ENCODE data around the gene CD40LG. TPM values are rescaled to one million over a fixed set of nuclear protein-coding genes. Genes with fewer than 3 reads are reported as not detected.

The CD40LG gene
- total RNA-seq, 1 experiment from 2014 or later: not detected

DNA sequence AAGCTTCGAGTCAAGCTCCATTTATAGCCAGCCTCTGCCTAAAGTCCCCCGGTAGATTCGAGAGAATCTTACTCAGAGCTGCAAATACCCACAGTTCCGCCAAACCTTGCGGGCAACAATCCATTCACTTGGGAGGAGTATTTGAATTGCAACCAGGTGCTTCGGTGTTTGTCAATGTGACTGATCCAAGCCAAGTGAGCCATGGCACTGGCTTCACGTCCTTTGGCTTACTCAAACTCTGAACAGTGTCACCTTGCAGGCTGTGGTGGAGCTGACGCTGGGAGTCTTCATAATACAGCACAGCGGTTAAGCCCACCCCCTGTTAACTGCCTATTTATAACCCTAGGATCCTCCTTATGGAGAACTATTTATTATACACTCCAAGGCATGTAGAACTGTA is 11.2 kb downstream of the CD40LG start:
- ATAC-seq: no peak
- POLR2A ChIA-PET (ENCODE audit: unreplicated experiment): no interaction called here
- Histone ChIP-seq H3K4me3 (ENCODE audit: low read length) (no peak overlapping the region), H3K9me2 (replicated peaks; ENCODE audit: low read length) (no peaks in the 10 kb centered on the region), H3K79me2 (ENCODE audit: low read length) (no peaks in the 10 kb centered on the region), H3K9ac (ENCODE audit: low read length) (no peak overlapping the region), H4K20me1 (ENCODE audit: low read length) (no peaks in the 10 kb centered on the region), H2AFZ (ENCODE audit: low read length) (no peak overlapping the region), H3F3A (ENCODE audit: low read length, unreplicated experiment) (no peaks in the 10 kb centered on the region), H3K27me3 (ENCODE audit: low read length) (peaks cover 23% of the 10 kb centered on the region; the same call in 1 of the 2 replicates), H3K27ac (ENCODE audit: low read length) (no peak overlapping the region), H3K36me3 (ENCODE audit: low read depth, low read length) (no peaks in the 10 kb centered on the region), H3K4me1 (ENCODE audit: insufficient read depth, low read length) (no peaks in the 10 kb centered on the region), H3K4me2 (ENCODE audit: low read length) (no peak overlapping the region), H3K9me3 (ENCODE audit: low read length) (no peaks in the 10 kb centered on the region)
- DNase-seq: no peak
- CTCF ChIA-PET: no interaction called here
- intact Hi-C loops (cut with micrococcal nuclease): no loop called here
- BruUV-seq (replicated peaks): no TSS peak
- TF ChIP-seq, protein P1, sequence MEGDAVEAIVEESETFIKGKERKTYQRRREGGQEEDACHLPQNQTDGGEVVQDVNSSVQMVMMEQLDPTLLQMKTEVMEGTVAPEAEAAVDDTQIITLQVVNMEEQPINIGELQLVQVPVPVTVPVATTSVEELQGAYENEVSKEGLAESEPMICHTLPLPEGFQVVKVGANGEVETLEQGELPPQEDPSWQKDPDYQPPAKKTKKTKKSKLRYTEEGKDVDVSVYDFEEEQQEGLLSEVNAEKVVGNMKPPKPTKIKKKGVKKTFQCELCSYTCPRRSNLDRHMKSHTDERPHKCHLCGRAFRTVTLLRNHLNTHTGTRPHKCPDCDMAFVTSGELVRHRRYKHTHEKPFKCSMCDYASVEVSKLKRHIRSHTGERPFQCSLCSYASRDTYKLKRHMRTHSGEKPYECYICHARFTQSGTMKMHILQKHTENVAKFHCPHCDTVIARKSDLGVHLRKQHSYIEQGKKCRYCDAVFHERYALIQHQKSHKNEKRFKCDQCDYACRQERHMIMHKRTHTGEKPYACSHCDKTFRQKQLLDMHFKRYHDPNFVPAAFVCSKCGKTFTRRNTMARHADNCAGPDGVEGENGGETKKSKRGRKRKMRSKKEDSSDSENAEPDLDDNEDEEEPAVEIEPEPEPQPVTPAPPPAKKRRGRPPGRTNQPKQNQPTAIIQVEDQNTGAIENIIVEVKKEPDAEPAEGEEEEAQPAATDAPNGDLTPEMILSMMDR (conservative IDR thresholded peaks at IDR 0.05; ENCODE audit: low read depth, low read length): no peak
- no peak for TF ChIP-seq EZH2phosphoT487 (IDR thresholded peaks at IDR 0.05; ENCODE audit: borderline replicate concordance, low read length)
- TF ChIP-seq EZH2 (IDR thresholded peaks at IDR 0.05; ENCODE audit: low read length, unreplicated experiment): no peak

DNA sequence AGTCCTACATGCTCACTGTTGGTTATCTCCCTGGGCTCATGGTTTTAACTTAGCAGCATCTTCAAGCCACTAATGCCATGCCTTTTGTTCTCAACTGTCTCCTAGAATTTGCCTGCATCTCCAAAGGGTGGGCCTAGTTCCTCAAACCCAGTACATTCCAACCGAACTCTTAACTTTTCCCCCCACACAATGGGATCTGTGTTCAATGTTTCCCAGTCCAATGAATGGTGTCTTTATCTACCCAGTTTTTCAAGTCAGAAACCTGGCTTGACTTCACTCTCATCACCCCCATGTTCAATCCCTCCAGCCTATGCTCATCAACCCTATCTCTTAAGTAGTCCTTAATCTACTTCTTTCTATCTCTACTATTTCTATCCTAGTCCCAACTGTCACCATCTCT is 12.9 kb downstream of the CD40LG start:
- Histone ChIP-seq H3K27me3 (ENCODE audit: low read length) (peaks cover 13% of the 10 kb centered on the region; the same call in 1 of the 2 replicates), H3K4me3 (ENCODE audit: low read length) (no peak overlapping the region), H3K9ac (ENCODE audit: low read length) (no peak overlapping the region), H2AFZ (ENCODE audit: low read length) (no peak overlapping the region), H3K4me2 (ENCODE audit: low read length) (no peak overlapping the region), H3K27ac (ENCODE audit: low read length) (no peak overlapping the region), H3K36me3 (ENCODE audit: low read depth, low read length) (no peaks in the 10 kb centered on the region), H3F3A (ENCODE audit: low read length, unreplicated experiment) (no peaks in the 10 kb centered on the region), H3K79me2 (ENCODE audit: low read length) (no peaks in the 10 kb centered on the region), H3K4me1 (ENCODE audit: insufficient read depth, low read length) (no peaks in the 10 kb centered on the region), H4K20me1 (ENCODE audit: low read length) (no peaks in the 10 kb centered on the region), H3K9me2 (replicated peaks; ENCODE audit: low read length) (no peaks in the 10 kb centered on the region), H3K9me3 (ENCODE audit: low read length) (no peaks in the 10 kb centered on the region)
- ChIA-PET CTCF (no interaction called here), POLR2A (ENCODE audit: unreplicated experiment) (no interaction called here)
- no TSS peak for BruUV-seq (replicated peaks)
- intact Hi-C loops (cut with micrococcal nuclease): no loop called here
- no peak for DNase-seq
- TF ChIP-seq, protein P1 (conservative IDR thresholded peaks at IDR 0.05; ENCODE audit: low read depth, low read length): no peak
- TF ChIP-seq EZH2 (IDR thresholded peaks at IDR 0.05; ENCODE audit: low read length, unreplicated experiment) (no peak), EZH2phosphoT487 (IDR thresholded peaks at IDR 0.05; ENCODE audit: borderline replicate concordance, low read length) (no peak)
- no peak for ATAC-seq

DNA sequence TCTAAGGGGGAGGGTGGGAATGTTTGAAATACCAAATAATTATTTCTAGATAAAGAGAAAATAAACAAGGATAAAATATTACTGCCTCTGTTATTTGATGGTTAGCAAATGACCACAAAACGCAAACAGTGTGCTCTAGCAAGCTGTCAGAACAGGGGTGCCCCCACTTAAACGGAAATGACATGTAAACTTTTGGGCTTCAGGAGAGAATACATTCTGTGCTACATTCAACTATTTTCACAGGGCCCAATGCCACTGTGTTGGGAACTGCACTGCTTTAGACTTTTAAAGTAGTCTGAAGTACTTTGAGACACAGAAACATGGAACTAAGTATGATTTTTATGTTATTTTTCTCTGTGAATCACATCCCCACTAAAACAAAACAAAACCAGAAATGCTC is 14.1 kb downstream of the CD40LG start:
- POLR2A ChIA-PET (ENCODE audit: unreplicated experiment): no interaction called here
- BruUV-seq (replicated peaks): no TSS peak
- H3K9me3 ChIP-seq (ENCODE audit: low read length): no peaks in the 10 kb centered on the region
- no peaks in the 10 kb centered on the region for H3K4me1 ChIP-seq (ENCODE audit: insufficient read depth, low read length)
- CTCF ChIA-PET: no interaction called here
- no peak overlapping the region for H3K4me2 ChIP-seq (ENCODE audit: low read length)
- H2AFZ ChIP-seq (ENCODE audit: low read length): no peak overlapping the region
- TF ChIP-seq, protein P1 (conservative IDR thresholded peaks at IDR 0.05; ENCODE audit: low read depth, low read length): no peak
- TF ChIP-seq EZH2phosphoT487 (IDR thresholded peaks at IDR 0.05; ENCODE audit: borderline replicate concordance, low read length) (no peak), EZH2 (IDR thresholded peaks at IDR 0.05; ENCODE audit: low read length, unreplicated experiment) (no peak)
- no peaks in the 10 kb centered on the region for H3K36me3 ChIP-seq (ENCODE audit: low read depth, low read length)
- H4K20me1 ChIP-seq (ENCODE audit: low read length): no peaks in the 10 kb centered on the region
- no peaks in the 10 kb centered on the region for H3K79me2 ChIP-seq (ENCODE audit: low read length)
- H3K4me3 ChIP-seq (ENCODE audit: low read length): no peak overlapping the region
- no peaks in the 10 kb centered on the region for H3F3A ChIP-seq (ENCODE audit: low read length, unreplicated experiment)
- H3K27ac ChIP-seq (ENCODE audit: low read length): no peak overlapping the region
- DNase-seq: no peak
- H3K9me2 ChIP-seq (replicated peaks; ENCODE audit: low read length): no peaks in the 10 kb centered on the region
- H3K9ac ChIP-seq (ENCODE audit: low read length): no peak overlapping the region
- intact Hi-C loops (cut with micrococcal nuclease): no loop called here
- no peak for ATAC-seq
- H3K27me3 ChIP-seq (ENCODE audit: low read length): 0 out of 2 replicates have a peak, but pooled peaks cover 2% of the 10 kb centered on the region
